ENCODE results near the gene SLC10A7. TPM values are rescaled to one million over a fixed set of nuclear protein-coding genes. Genes with fewer than 3 reads are reported as not detected.

SLC10A7 gene
- total and polyA plus RNA-seq, 2 of the 13 experiments (the other 11 are each of a cell fraction or from before 2014, with no cell fraction given) = 18.5 to 18.8 TPM

DNA sequence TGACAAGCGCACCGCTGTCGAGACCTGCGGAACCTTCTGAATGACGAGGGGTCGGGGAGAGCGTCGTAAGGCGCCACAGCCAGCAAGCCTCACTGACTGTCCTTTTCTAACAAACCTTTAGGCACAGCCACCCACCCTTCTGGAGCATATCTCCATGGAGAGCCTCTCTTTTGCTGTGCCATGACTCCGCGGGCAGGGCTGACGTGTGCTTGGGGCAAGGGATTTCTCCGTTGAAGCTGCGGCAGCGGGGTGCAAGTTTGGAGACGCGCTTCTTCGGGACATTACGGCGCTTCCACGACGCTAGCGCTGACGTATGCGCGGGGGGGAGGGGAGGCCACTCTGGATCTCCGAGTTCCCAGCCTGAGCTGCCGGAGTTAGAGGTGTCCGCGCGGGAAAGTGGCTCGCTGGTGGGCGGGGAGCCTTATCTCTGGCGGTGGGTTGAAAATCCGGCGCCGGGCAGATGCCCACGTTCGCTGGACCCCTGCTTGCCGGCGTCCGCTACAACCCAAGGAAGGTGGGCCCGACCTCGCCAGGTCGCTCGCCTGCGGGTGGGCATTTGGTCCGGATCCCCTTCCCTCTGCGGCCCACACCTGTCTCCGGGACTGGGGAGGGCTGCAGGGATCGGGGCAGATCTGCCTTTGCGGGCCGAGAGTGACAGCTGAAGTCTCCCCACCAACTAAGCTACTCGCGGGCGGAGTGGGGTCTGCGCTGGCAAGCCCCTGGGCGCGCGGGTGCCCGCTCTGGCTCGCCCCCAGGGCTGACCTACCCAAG is 543 bp upstream of the SLC10A7 start (continued):
- TF ChIP-seq, protein P1, sequence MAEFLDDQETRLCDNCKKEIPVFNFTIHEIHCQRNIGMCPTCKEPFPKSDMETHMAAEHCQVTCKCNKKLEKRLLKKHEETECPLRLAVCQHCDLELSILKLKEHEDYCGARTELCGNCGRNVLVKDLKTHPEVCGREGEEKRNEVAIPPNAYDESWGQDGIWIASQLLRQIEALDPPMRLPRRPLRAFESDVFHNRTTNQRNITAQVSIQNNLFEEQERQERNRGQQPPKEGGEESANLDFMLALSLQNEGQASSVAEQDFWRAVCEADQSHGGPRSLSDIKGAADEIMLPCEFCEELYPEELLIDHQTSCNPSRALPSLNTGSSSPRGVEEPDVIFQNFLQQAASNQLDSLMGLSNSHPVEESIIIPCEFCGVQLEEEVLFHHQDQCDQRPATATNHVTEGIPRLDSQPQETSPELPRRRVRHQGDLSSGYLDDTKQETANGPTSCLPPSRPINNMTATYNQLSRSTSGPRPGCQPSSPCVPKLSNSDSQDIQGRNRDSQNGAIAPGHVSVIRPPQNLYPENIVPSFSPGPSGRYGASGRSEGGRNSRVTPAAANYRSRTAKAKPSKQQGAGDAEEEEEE (CRISPR knock-in tag; IDR thresholded peaks at IDR 0.05; ENCODE audit: borderline replicate concordance) = no peak
- TF ChIP-seq ZNF850 (CRISPR knock-in tag; conservative IDR thresholded peaks at IDR 0.05) (no peak), PITX1 (CRISPR knock-in tag; IDR thresholded peaks at IDR 0.05) (0 out of 2 replicates have a peak, but pooled peaks have one; percentile 14), ZNF781 (CRISPR knock-in tag; IDR thresholded peaks at IDR 0.05; ENCODE audit: borderline replicate concordance, not compliant biosample characterization) (peak; percentile 33), KDM2A (CRISPR knock-in tag; IDR thresholded peaks at IDR 0.05; ENCODE audit: borderline replicate concordance, low read depth) (peak; percentile 70; the same call in 1 of the 2 replicates), SP5 (CRISPR knock-in tag; IDR thresholded peaks at IDR 0.05; ENCODE audit: borderline replicate concordance, low read depth) (no peak), U2AF1 (optimal IDR thresholded peaks at IDR 0.05; ENCODE audit: low read depth, low read length) (no peak), ZNF510 (CRISPR knock-in tag; IDR thresholded peaks at IDR 0.05; ENCODE audit: low read depth) (no peak), ZBTB7B (CRISPR knock-in tag; IDR thresholded peaks at IDR 0.05) (0 out of 2 replicates have a peak, but pooled peaks have one; percentile 69)
- TF ChIP-seq, protein P2, sequence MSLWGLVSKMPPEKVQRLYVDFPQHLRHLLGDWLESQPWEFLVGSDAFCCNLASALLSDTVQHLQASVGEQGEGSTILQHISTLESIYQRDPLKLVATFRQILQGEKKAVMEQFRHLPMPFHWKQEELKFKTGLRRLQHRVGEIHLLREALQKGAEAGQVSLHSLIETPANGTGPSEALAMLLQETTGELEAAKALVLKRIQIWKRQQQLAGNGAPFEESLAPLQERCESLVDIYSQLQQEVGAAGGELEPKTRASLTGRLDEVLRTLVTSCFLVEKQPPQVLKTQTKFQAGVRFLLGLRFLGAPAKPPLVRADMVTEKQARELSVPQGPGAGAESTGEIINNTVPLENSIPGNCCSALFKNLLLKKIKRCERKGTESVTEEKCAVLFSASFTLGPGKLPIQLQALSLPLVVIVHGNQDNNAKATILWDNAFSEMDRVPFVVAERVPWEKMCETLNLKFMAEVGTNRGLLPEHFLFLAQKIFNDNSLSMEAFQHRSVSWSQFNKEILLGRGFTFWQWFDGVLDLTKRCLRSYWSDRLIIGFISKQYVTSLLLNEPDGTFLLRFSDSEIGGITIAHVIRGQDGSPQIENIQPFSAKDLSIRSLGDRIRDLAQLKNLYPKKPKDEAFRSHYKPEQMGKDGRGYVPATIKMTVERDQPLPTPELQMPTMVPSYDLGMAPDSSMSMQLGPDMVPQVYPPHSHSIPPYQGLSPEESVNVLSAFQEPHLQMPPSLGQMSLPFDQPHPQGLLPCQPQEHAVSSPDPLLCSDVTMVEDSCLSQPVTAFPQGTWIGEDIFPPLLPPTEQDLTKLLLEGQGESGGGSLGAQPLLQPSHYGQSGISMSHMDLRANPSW (CRISPR knock-in tag; IDR thresholded peaks at IDR 0.05; ENCODE audit: borderline replicate concordance) = peak; percentile 51; the same call in 1 of the 2 replicates
- TF ChIP-seq, protein P3, sequence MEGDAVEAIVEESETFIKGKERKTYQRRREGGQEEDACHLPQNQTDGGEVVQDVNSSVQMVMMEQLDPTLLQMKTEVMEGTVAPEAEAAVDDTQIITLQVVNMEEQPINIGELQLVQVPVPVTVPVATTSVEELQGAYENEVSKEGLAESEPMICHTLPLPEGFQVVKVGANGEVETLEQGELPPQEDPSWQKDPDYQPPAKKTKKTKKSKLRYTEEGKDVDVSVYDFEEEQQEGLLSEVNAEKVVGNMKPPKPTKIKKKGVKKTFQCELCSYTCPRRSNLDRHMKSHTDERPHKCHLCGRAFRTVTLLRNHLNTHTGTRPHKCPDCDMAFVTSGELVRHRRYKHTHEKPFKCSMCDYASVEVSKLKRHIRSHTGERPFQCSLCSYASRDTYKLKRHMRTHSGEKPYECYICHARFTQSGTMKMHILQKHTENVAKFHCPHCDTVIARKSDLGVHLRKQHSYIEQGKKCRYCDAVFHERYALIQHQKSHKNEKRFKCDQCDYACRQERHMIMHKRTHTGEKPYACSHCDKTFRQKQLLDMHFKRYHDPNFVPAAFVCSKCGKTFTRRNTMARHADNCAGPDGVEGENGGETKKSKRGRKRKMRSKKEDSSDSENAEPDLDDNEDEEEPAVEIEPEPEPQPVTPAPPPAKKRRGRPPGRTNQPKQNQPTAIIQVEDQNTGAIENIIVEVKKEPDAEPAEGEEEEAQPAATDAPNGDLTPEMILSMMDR (CRISPR knock-in tag; IDR thresholded peaks at IDR 0.05) = 0 out of 2 replicates have a peak, but pooled peaks have one; percentile 7
- TF ChIP-seq, protein P4, sequence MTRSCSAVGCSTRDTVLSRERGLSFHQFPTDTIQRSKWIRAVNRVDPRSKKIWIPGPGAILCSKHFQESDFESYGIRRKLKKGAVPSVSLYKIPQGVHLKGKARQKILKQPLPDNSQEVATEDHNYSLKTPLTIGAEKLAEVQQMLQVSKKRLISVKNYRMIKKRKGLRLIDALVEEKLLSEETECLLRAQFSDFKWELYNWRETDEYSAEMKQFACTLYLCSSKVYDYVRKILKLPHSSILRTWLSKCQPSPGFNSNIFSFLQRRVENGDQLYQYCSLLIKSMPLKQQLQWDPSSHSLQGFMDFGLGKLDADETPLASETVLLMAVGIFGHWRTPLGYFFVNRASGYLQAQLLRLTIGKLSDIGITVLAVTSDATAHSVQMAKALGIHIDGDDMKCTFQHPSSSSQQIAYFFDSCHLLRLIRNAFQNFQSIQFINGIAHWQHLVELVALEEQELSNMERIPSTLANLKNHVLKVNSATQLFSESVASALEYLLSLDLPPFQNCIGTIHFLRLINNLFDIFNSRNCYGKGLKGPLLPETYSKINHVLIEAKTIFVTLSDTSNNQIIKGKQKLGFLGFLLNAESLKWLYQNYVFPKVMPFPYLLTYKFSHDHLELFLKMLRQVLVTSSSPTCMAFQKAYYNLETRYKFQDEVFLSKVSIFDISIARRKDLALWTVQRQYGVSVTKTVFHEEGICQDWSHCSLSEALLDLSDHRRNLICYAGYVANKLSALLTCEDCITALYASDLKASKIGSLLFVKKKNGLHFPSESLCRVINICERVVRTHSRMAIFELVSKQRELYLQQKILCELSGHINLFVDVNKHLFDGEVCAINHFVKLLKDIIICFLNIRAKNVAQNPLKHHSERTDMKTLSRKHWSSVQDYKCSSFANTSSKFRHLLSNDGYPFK (CRISPR knock-in tag; IDR thresholded peaks at IDR 0.05; ENCODE audit: borderline replicate concordance) = peak; percentile 75; the same call in 1 of the 2 replicates
- TF ChIP-seq, protein P5, sequence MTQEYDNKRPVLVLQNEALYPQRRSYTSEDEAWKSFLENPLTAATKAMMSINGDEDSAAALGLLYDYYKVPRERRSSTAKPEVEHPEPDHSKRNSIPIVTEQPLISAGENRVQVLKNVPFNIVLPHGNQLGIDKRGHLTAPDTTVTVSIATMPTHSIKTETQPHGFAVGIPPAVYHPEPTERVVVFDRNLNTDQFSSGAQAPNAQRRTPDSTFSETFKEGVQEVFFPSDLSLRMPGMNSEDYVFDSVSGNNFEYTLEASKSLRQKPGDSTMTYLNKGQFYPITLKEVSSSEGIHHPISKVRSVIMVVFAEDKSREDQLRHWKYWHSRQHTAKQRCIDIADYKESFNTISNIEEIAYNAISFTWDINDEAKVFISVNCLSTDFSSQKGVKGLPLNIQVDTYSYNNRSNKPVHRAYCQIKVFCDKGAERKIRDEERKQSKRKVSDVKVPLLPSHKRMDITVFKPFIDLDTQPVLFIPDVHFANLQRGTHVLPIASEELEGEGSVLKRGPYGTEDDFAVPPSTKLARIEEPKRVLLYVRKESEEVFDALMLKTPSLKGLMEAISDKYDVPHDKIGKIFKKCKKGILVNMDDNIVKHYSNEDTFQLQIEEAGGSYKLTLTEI (CRISPR knock-in tag; conservative IDR thresholded peaks at IDR 0.05) = no peak
- TF ChIP-seq, protein P6, sequence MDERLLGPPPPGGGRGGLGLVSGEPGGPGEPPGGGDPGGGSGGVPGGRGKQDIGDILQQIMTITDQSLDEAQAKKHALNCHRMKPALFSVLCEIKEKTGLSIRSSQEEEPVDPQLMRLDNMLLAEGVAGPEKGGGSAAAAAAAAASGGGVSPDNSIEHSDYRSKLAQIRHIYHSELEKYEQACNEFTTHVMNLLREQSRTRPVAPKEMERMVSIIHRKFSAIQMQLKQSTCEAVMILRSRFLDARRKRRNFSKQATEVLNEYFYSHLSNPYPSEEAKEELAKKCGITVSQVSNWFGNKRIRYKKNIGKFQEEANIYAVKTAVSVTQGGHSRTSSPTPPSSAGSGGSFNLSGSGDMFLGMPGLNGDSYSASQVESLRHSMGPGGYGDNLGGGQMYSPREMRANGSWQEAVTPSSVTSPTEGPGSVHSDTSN (CRISPR knock-in tag; IDR thresholded peaks at IDR 0.05) = no peak

Data from HepG2 (cell line).